ENCODE data around the gene NIPAL1. TPM values are rescaled to one million over a fixed set of nuclear protein-coding genes. Genes with fewer than 3 reads are reported as not detected.
A peak's percentile ranks its signal among the peaks of the same experiment; 100 is the strongest.

The NIPAL1 gene
- total RNA-seq, 1 donor from 2014 or later = 17.6 TPM

DNA sequence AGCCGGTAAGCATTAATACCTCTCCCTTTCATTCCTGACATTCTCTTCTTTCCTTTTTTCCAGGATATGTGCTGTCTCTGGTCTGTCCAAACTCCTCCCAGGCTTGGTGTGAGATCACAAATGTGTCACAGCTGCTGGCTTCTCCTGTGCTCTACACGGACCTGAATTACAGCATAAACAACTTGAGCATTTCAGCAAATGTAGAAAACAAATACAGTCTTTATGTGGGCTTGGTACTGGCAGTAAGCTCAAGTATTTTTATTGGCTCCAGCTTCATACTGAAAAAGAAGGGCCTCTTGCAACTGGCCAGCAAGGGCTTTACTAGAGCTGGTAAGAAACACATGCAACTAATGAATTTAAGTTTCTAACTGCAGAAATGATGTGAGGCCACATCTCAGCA lies 8.4 kb downstream of the NIPAL1 start:
- DNase-seq (ENCODE audit: low spot score, unreplicated experiment) = no peak
- TF ChIP-seq, protein P1, sequence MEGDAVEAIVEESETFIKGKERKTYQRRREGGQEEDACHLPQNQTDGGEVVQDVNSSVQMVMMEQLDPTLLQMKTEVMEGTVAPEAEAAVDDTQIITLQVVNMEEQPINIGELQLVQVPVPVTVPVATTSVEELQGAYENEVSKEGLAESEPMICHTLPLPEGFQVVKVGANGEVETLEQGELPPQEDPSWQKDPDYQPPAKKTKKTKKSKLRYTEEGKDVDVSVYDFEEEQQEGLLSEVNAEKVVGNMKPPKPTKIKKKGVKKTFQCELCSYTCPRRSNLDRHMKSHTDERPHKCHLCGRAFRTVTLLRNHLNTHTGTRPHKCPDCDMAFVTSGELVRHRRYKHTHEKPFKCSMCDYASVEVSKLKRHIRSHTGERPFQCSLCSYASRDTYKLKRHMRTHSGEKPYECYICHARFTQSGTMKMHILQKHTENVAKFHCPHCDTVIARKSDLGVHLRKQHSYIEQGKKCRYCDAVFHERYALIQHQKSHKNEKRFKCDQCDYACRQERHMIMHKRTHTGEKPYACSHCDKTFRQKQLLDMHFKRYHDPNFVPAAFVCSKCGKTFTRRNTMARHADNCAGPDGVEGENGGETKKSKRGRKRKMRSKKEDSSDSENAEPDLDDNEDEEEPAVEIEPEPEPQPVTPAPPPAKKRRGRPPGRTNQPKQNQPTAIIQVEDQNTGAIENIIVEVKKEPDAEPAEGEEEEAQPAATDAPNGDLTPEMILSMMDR (IDR thresholded peaks at IDR 0.05; ENCODE audit: unreplicated experiment) = no peak
- Mint-ChIP-seq H3K27me3 (no peaks in the 10 kb centered on the region), H3K4me1 (ENCODE audit: low read depth) (peaks cover 7% of the 10 kb centered on the region), H3K9me3 (ENCODE audit: low read depth) (no peaks in the 10 kb centered on the region), H3K27ac (peak overlapping the region; percentile 19), H3K36me3 (ENCODE audit: insufficient read depth) (peaks cover 26% of the 10 kb centered on the region), H3K4me3 (ENCODE audit: low read depth) (no peak overlapping the region)

DNA sequence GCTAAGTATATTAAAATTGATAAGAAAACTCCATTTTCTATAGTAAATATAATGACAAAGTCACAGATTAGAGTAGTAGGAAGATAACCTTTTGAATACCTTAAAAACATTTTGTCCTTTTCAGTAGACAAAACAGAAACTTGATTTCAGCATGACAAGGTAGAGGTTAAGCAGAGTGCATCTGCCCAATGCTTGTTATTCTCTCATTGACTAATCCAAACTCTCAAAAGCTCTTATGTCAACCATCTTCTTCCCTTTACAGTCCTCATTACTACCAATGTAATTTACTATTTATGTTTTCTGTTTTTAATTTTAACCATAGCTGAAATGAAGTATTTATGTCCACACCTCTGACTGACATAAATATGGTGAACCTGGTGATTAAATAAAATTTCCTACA lies 11.1 kb downstream of the NIPAL1 start:
- Mint-ChIP-seq H3K4me1 (ENCODE audit: low read depth) (peaks cover 16% of the 10 kb centered on the region), H3K4me3 (ENCODE audit: low read depth) (no peak overlapping the region), H3K36me3 (ENCODE audit: insufficient read depth) (peaks cover 28% of the 10 kb centered on the region), H3K27me3 (no peaks in the 10 kb centered on the region), H3K27ac (no peak overlapping the region), H3K9me3 (ENCODE audit: low read depth) (no peaks in the 10 kb centered on the region)
- DNase-seq (ENCODE audit: low spot score, unreplicated experiment) = no peak
- TF ChIP-seq, protein P1 (IDR thresholded peaks at IDR 0.05; ENCODE audit: unreplicated experiment) = no peak

DNA sequence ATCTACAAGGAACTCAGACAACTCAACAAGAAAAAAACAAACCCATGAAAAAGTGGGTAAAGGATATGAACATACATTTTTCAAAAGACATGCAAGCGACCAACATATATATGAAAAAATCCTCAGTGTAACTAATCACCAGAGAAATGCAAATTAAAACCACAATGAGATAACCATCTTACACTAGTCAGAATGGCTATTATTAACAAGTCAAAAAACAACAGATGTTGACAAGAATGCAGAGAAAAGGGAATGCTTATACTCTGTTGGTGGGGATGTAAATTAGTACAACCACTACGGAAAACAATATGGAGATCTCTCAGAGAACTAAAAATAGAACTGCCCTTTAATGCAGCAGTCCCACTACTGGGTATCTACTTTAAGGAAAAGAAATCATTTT lies 12.1 kb downstream of the NIPAL1 start:
- H3K4me3 Mint-ChIP-seq (ENCODE audit: low read depth) = no peak overlapping the region
- H3K4me1 Mint-ChIP-seq (ENCODE audit: low read depth) = peaks cover 27% of the 10 kb centered on the region
- no peaks in the 10 kb centered on the region for H3K9me3 Mint-ChIP-seq (ENCODE audit: low read depth)
- H3K36me3 Mint-ChIP-seq (ENCODE audit: insufficient read depth) = peaks cover 29% of the 10 kb centered on the region
- DNase-seq (ENCODE audit: low spot score, unreplicated experiment) = no peak
- no peaks in the 10 kb centered on the region for H3K27me3 Mint-ChIP-seq
- H3K27ac Mint-ChIP-seq = no peak overlapping the region
- TF ChIP-seq, protein P1 (IDR thresholded peaks at IDR 0.05; ENCODE audit: unreplicated experiment) = no peak

DNA sequence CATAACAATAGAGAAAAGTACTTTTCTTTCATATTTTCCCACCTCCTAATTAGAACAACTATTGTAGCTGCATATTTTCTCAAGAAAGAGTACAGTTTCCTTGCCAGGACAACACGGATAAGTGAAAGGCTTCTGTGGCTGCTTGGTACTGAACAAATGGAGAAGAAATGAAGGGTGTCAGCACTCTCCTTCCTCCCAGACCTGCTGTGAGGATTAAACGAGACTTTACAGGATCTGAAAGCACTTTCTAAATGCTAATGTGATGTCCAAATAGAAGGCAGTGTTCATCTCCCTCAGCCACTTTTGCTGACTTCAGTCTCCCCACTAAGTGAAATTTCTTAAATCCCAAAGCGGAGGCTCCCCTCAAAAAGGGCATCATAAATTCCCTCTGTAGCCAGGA lies 13.9 kb downstream of the NIPAL1 start:
- Mint-ChIP-seq H3K27ac (no peak overlapping the region), H3K9me3 (ENCODE audit: low read depth) (no peaks in the 10 kb centered on the region), H3K4me3 (ENCODE audit: low read depth) (no peak overlapping the region), H3K4me1 (ENCODE audit: low read depth) (peaks cover 26% of the 10 kb centered on the region), H3K27me3 (no peaks in the 10 kb centered on the region), H3K36me3 (ENCODE audit: insufficient read depth) (peaks cover 43% of the 10 kb centered on the region)
- TF ChIP-seq, protein P1 (IDR thresholded peaks at IDR 0.05; ENCODE audit: unreplicated experiment) = no peak
- DNase-seq (ENCODE audit: low spot score, unreplicated experiment) = no peak

DNA sequence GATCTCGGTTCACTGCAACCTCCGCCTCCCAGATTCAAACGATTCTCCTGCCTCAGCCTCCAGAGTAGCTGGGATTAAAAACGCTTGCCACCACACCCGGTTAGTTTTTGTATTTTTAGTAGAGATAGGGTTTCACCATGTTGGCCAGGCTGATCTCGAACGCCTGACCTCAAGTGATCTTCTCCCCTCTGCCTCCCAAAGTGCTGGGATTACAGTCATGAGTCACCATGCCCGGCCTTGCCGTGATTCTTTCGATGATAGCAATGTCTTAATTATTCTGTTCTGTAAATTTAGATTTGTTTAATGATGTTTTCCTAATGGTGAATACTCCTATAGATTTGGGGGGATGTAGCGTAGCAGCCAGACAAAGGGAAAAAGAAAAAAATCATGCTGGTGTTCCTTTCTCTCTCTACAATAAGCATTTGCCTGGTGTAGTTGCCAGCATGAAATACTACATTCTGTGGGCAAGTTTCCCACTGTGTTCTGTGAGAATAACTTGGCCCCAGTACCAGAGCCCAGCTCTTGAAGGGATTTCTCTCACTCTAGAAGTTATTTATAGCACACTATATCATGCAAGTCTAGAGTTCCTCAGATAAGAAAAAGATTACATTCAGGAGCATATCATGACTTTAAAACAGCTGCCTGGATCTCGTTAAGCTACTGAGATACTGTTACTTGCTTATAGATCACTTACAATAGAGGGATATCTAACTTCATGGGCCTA lies 15.4 kb downstream of the NIPAL1 start:
- H3K27ac Mint-ChIP-seq = no peak overlapping the region
- no peak for DNase-seq (ENCODE audit: low spot score, unreplicated experiment)
- peaks cover 43% of the 10 kb centered on the region for H3K36me3 Mint-ChIP-seq (ENCODE audit: insufficient read depth)

More for the DNA sequence above, 15.4 kb downstream of the NIPAL1 start:
- no peak overlapping the region for H3K4me3 Mint-ChIP-seq (ENCODE audit: low read depth)
- peaks cover 25% of the 10 kb centered on the region for H3K4me1 Mint-ChIP-seq (ENCODE audit: low read depth)
- H3K27me3 Mint-ChIP-seq = no peaks in the 10 kb centered on the region
- no peaks in the 10 kb centered on the region for H3K9me3 Mint-ChIP-seq (ENCODE audit: low read depth)
- TF ChIP-seq, protein P1 (IDR thresholded peaks at IDR 0.05; ENCODE audit: unreplicated experiment) = no peak

Measured in progenitor cell of endocrine pancreas (in vitro differentiated cells).